HG02970 (cell line): ENCODE measurements around the gene KRTAP5-8.
"Not testable (repeated sequence)": the region's sequence is repeated elsewhere in the genome, so short reads cannot be mapped to it uniquely, and the experiment has no call there.

ENCODE experiments used
- ATAC-seq: cut with Tn5 transposase; IDR thresholded peaks from one replicate; pipeline ENCODE4 v1.9.1; 2021; ENCODE audit warnings: mild to moderate bottlenecking, moderate library complexity, moderate number of reproducible peaks; ENCODE audit not compliant: unreplicated experiment, low FRiP score

Gene KRTAP5-8

DNA sequence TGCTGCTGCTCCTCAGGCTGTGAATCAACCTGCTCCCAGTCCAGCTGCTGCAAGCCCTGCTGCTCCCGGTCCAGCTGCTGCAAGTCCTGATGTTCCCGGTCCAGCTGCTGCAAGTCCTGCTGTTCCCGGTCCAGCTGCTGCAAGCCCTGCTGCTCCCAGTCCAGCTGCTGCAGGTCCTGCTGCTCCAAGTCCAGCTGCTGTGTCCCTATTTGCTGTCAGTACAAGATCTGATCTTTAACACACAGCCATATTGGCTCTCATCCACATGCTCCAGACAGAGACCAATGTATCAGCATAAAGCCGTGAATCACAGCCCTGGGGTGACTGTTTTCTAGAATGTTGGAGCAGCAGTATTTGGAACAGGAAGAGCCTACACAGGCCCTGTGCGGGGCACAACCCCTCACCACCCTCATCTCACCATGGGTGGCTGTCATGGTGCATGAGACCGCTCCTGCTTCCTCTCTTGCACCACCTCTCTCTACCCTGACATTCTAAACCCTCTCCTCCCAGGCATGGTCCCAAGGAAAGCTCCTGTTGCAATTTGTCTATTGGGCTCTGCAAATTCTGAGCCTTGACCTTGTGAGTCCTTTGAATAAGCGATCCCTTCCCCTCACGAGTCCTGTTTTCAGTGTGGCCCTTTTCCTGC lies 31.0 kb downstream of the KRTAP5-8 start:
- no peak for ATAC-seq

DNA sequence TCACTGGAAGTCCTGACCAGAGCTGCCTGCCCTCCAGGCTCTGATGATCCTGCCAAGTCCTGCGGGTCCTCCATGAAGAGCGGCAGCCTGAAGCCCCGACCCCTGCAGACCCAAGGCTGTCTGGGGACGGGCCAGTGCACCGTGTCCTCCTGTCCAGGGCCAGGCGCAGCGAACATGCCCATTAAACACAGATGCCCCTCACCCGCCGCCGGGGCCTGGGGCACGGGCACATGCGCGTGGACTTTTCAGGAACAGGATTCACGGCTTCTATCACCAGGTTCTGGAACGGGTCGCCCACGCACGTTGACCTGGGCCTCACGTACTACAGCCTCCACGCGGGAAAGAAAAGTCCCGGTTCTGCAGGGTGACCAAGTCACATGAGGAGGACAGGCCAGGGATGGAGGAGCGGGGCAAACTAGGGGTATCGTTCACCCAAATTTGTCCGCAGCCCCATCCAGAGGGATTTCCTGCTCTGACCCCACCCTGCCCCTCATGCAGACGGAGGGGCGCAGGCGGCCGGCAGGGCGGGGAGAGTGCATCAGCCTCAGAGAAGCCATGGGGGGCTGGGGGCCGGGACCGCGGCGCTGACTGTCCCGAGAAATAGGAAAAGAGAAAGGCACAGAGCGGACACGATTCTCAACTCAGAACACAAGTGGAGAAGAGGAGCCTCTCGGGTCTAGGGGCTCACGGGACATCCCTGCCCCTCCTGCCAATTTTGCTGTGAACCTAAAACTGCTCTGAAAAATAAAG lies 33.5 kb downstream of the KRTAP5-8 start:
- ATAC-seq, result not testable (repeated sequence)

DNA sequence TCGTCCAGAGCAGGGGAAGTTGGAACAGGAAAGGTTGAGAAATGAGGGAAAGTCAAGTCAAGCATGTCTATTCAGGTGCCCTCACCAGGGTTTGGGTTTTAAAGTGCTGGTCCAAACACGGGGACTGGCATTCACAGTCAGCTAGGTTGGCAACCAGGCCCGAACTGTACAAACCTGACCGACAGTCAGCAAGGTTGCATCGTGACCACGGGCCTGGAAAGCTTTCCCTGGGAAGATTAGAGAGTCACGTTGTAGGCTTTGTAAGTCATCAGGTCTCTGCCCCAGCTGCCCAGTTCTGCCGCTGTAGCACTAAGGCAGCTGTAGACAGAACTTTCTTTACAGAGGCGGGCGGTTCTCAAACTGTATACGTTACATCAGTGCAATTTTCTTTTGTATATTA lies 35.0 kb downstream of the KRTAP5-8 start:
- ATAC-seq, result no peak

DNA sequence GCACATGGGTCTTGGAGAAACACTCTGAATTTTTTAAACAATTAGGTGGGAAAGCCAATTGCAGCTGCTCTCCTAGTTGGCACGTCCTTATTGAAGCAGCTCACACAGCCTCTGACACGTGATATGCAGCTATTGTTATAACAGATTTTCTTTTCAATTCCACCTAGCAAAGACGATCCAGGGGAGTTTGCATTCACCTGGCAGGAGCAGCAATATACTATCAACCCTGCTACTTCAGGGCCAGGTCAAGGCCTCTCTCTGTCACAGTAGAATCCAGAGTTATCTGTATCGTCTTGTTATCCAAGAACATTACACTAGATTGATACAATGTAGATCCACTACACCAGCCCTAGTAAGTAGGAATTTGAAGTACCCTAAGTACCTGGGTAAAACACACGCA lies 36.6 kb downstream of the KRTAP5-8 start:
- no peak for ATAC-seq

DNA sequence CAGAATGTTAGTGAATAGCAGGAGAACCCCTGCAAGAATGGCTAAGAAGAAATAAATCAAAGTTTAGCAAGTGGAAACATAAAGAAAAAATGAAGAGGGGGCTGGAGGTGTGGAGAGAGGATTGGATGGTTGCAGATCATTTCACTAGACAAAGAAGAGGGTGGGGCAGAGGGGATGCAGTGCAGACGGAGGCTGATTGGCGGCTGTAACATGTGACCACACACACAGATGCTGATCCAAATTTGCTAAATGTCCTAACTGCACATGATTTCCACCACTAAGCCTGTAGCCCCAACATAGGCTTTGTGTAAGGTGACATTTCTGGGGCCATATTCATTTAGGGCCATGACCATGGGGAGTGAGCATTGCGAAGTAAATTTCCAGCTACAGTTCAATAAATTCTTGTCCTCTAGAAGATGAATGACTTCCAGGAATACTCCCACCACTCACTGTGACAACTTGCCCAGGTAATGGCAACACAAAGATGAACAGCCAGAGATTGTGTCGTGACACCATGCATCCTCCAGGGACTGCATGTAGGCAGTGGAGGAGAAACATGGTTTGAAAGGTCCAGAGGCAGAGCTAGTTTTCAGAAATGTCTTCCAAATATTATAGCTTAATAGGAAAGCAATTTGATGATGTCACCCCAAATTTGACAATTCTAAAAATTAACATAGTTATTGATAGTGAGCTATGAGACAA lies 38.0 kb downstream of the KRTAP5-8 start:
- ATAC-seq, result no peak

DNA sequence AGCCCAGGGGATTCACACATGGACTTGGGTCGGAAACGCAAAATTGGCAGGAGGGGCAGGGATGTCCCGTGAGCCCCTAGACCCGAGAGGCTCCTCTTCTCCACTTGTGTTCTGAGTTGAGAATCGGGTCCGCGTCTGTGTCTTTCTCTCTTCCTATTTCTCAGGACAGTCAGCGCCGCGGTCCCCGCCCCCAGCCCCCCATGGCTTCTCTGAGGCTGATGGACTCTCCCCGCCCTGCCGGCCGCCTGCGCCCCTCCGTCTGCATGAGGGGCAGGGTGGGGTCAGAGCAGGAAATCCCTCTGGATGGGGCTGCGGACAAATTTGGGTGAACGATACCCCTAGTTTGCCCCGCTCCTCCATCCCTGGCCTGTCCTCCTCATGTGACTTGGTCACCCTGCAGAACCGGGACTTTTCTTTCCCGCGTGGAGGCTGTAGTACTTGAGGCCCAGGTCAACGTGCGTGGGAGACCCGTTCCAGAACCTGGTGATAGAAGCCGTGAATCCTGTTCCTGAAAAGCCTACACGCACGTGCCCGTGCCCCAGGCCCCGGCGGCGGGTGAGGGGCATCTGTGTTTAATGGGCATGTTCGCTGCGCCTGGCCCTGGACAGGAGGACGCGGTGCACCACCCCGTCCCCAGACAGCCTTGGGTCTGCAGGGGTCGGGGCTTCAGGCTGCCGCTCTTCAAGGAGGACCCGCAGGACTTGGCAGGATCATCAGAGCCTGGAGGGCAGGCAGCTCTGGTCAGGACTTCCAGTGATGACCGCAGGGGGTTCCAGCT lies 39.1 kb downstream of the KRTAP5-8 start:
- not testable (repeated sequence) for ATAC-seq

DNA sequence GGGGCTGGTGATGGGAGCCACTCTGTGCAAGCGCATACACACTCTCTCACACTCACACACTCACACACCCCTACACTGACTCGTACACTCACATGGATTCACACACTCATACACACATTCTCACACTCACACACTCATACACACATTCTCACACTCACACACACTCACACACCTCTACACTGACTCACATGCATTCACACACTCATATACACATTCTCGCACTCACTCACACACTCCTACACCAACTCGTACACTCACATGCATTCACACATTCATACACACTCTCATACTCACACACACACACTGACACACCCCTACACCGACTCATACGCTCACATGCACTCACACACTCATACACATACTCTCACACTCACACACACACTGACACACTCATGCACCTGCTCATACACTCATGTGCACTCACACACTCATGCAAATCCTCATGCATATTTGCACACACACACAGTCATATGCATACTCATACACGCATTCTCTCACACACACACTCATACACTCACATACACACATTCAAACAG lies 39.7 kb downstream of the KRTAP5-8 start:
- no peak for ATAC-seq

DNA sequence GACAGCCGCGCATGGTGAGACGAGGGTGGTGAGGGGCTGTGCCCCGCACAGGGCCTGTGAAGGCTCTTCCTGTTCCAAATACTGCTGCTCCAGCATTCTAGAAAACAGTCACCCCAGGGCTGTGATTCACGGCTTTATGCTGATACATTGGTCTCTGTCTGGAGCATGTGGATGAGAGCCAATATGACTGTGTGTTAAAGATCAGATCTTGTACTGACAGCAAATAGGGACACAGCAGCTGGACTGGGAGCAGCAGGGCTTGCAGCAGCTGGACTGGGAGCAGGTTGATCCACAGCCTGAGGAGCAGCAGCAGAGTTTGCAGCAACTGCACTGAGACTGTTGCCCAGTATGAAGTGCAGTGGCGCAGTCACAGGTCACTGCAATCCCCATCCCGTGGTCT lies 41.7 kb downstream of the KRTAP5-8 start:
- ATAC-seq, result not testable (repeated sequence)

DNA sequence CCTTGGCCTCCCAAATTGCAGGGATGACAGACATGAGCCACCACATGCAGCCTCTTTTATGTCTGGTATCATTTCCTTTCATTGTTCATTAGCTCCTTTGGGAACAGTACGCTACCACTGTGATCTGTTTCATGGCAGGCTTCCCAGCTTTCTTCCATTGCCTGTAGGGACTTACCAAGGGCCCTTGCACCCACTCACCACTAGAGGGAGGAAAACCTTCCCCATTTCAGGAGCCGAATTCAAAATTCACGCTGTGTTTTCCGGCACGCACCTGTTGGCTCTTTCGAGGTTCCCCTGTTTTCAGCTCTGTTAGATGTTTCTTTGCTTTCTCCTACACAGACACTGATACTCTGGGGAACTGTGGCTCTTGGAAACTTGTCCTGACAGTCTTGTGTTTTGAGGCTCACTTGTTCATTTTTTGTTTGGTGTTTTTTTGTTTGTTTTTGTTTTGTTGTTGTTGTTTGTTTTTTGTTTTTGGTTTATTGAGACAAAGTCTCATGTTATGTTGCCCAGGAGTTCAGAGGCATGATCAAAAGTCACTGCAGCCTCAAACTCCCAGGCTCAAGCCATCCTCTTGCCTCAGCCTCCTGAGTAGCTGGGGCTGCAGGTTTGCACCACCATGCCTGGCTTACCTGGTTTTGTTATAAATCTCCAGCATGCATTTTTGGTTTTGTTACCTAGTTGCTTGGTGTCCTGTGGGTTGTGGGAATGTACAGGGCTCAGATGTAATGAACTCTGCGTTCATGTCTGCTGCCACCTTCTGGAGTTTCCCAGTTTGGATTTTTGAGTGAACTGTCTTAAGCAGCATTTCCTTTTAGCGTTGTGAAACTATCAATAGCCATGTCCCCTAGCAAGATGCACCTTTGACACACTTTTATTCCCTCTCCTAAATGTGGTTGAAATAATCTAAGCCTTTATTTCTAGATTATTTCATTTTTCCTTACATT lies 42.5 kb downstream of the KRTAP5-8 start:
- no peak for ATAC-seq

DNA sequence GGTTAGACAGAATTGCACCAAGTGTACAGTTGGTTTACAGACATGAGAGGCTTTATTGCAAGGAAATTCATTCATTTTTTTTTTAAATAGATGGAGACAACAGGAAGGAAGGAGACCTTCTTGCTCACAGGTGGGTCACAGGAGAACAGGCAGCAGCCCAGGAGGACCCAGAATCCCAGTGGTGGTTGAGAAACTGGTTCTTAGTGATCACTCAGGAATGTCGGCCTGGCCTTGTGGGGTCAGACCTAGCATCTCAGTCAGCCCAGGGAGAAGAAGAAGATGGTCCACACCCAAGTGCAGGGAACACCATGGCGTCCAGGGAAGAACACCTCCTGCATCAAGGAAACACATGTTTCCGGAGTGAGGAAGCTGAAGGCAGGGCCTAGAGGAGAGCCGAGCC lies 44.0 kb downstream of the KRTAP5-8 start:
- ATAC-seq, result no peak

DNA sequence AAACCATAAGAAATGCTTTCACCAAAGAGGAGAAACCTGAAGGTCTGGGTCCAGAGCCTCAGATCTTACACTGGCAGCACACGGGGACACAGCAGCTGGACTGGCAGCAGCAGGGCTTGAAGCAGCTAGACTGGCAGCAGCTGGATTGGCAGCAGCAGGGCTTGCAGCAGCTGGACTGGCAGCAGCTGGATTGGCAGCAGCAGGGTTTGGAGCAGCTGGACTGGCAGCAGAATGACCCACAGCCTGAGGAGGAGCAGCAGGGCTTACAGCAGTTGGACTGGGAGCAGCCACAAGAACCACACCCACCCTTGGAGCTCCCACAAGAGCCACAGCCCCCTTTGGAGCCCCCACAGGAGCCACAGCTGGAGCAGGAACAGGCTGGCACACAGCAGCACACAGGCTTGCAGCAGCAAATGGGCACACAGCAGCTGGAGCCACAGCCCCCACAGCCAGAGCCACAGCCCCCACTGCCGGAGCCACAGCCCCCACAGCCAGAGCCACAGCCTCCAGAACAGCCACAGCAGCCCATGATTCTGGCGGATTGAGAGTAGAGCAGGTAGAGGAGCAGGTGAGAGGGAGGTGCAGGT lies 44.6 kb downstream of the KRTAP5-8 start, which contains the start of gene KRTAP5-11:
KRTAP5-11 (minus strand) TSS at position 567 of the 587 bp plus-strand sequence; CDS start at position 529, 38 bp downstream.
- no peak for ATAC-seq

DNA sequence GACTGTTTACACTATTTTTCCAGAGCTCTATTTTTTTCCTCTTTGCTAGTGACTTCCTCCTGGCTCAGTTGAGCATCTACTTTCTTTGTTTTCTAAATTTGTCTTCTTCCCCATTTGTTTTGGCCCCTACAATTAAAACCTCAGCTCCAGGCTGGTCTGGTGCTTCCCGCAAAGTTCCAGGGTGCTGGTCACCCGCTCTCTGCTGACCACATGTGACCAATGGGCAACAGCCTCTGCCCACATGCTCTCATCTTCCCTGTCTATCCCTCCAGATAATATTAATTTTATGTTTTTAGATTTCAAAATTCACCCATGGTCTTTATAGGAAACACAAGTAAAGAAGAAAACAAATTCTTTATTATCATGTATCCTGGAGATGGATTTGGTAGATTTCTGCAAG lies 45.1 kb downstream of the KRTAP5-8 start:
- ATAC-seq, result not testable (repeated sequence)

DNA sequence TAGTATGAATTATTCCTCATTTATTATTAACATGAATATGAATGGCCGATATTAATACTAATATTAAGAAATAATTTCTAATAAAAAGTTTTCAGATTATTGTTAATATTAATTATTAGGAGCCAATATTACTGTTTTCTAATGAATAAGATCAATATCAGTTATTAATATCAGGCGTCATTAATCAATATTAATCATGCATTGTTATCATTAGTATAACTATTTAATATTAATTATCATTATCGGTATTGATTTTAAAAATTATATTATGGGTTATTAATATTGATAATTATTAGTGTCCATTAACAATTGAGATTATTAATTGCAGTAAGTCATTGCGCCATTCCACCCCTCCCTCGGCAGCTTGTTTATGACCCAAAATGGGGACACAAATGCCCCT lies 47.8 kb downstream of the KRTAP5-8 start:
- ATAC-seq, result not testable (repeated sequence)

DNA sequence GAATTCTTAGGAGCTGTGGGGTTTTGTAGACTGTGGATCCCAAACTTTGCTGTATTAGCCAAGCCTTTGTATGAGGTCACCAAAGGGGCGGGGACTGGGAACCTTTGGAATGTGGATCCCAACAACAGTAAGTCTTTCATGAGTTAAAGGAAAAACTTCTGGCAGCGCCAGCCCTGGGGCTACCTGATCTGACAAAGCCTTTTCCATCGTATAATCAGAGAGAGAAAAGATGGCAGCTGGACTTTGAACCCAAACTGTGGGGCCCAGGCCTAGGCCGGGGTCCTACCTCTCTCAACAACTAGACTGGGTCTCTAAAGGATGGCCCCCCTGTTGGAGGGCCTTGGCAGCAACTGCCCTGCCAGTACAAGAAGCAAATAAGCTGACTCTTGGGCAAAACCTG lies 50.5 kb downstream of the KRTAP5-8 start:
- not testable (repeated sequence) for ATAC-seq
